SK-N-MC (cell line): ENCODE measurements around the gene PIGR.

Experiments used
- EZH2 ChIP-seq: fragments of 200-600 bp; sonication (generic); IDR thresholded peaks from one replicate; pipeline ENCODE4 v1.6.1; 2017; ENCODE audit warnings: antibody characterized with exemption
- POLR2AphosphoS5 ChIP-seq: IDR thresholded peaks from 2 replicates; pipeline ENCODE4 v1.6.1; 2012; ENCODE audit warnings: mild to moderate bottlenecking, low read depth, low read length, borderline replicate concordance

DNA sequence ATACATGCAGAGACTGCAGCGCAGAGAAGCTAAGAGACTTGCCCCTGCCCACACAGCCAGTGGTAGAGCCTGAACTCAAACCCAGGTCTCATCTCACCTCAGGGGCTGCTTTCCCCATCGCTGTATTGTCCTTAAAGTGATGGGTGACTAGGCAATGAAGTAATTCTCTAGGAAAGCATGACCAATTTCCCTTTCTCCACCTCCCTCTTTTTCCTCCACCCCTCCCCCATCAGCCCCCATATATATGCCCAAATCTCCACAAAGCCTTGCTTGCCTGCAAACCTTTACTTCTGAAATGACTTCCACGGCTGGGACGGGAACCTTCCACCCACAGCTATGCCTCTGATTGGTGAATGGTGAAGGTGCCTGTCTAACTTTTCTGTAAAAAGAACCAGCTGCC is 49.1 kb downstream of the PIGR start, which contains the start of gene IL24:
- no peak for TF ChIP-seq POLR2AphosphoS5
- TF ChIP-seq EZH2 = no peak
